Measurements from ENCODE around the gene R3HDM1. TPM values are rescaled to one million over a fixed set of nuclear protein-coding genes. Genes with fewer than 3 reads are reported as not detected.
"Not testable (repeated sequence)": the region's sequence is repeated elsewhere in the genome, so short reads cannot be mapped to it uniquely, and the experiment has no call there.

The R3HDM1 gene
- polyA plus RNA-seq, 1 experiment, result 39.9 TPM

- POLR2A ChIA-PET, result no interaction called here
Measured at GRCh38 chr2:135698838-135699237, 167.6 kb downstream of the R3HDM1 start.

GRCh38 chr2:135701442-135701841 is 170.2 kb downstream of the R3HDM1 start:
- ChIA-PET POLR2A (no interaction called here), CTCF (interaction anchor here (0.7 to 2.1 kb wide), 3 partner anchors 9 to 712 kb away, joined by 3 to 9 read pairs (median 3); no protein-coding TSS in a partner anchor)
- Histone ChIP-seq H3K27me3 (ENCODE audit: control insufficient read depth, insufficient read depth, low read length) (no peaks in the 10 kb centered on the region), H3K36me3 (ENCODE audit: control insufficient read depth, insufficient read depth, low read length) (no peaks in the 10 kb centered on the region), H3K4me3 (ENCODE audit: low read depth, low read length) (no peak overlapping the region)
- TF ChIP-seq CTCF (IDR thresholded peaks at IDR 0.05; ENCODE audit: insufficient read depth, low read depth, low read length), result no peak
- DNase-seq (ENCODE audit: low read depth), result peak; percentile 28

More at GRCh38 chr2:135698838-135699237, 167.6 kb downstream of the R3HDM1 start:
- no peaks in the 10 kb centered on the region; the same call in 1 of the 2 replicates for H3K36me3 ChIP-seq (ENCODE audit: control insufficient read depth, insufficient read depth, low read length)
- DNase-seq (ENCODE audit: low read depth), result no peak
- CTCF ChIA-PET, result interaction anchor here (0.6 to 1.1 kb wide), 2 partner anchors 11 to 12 kb away, joined by 3 read pairs; no protein-coding TSS in a partner anchor
- H3K27me3 ChIP-seq (ENCODE audit: control insufficient read depth, insufficient read depth, low read length), result no peaks in the 10 kb centered on the region
- no peak for TF ChIP-seq CTCF (IDR thresholded peaks at IDR 0.05; ENCODE audit: insufficient read depth, low read depth, low read length)
- H3K4me3 ChIP-seq (ENCODE audit: low read depth, low read length), result no peak overlapping the region

GRCh38 chr2:135703300-135703699 is 172.0 kb downstream of the R3HDM1 start:
- CTCF ChIA-PET, result interaction anchor here (2.9 kb wide), 1 partner anchor 699 kb away, joined by 15 read pairs; no protein-coding TSS in a partner anchor
- POLR2A ChIA-PET, result no interaction called here
- H3K4me3 ChIP-seq (ENCODE audit: low read depth, low read length), result no peak overlapping the region

GRCh38 chr2:135704075-135704474 is 172.8 kb downstream of the R3HDM1 start:
- CTCF ChIA-PET, result interaction anchor here (2.9 kb wide), 1 partner anchor 700 kb away, joined by 15 read pairs; no protein-coding TSS in a partner anchor
- H3K27me3 ChIP-seq (ENCODE audit: control insufficient read depth, insufficient read depth, low read length); H3K4me3 ChIP-seq (ENCODE audit: low read depth, low read length); DNase-seq (ENCODE audit: low read depth); H3K36me3 ChIP-seq (ENCODE audit: control insufficient read depth, insufficient read depth, low read length); POLR2A ChIA-PET: not testable (repeated sequence)

More at GRCh38 chr2:135703300-135703699, 172.0 kb downstream of the R3HDM1 start:
- TF ChIP-seq CTCF (IDR thresholded peaks at IDR 0.05; ENCODE audit: insufficient read depth, low read depth, low read length), result no peak
- no peak for DNase-seq (ENCODE audit: low read depth)
- Histone ChIP-seq H3K27me3 (ENCODE audit: control insufficient read depth, insufficient read depth, low read length) (no peaks in the 10 kb centered on the region), H3K36me3 (ENCODE audit: control insufficient read depth, insufficient read depth, low read length) (no peaks in the 10 kb centered on the region)

- no peak for DNase-seq (ENCODE audit: low read depth)
- ChIA-PET POLR2A (no interaction called here), CTCF (interaction anchor here (1.3 to 6.6 kb wide), 3 partner anchors 10 to 719 kb away, joined by 6 to 82 read pairs (median 14); no protein-coding TSS in a partner anchor)
- no peaks in the 10 kb centered on the region for H3K27me3 ChIP-seq (ENCODE audit: control insufficient read depth, insufficient read depth, low read length)
- no peaks in the 10 kb centered on the region for H3K36me3 ChIP-seq (ENCODE audit: control insufficient read depth, insufficient read depth, low read length)
- H3K4me3 ChIP-seq (ENCODE audit: low read depth, low read length), result no peak overlapping the region
- no peak for TF ChIP-seq CTCF (IDR thresholded peaks at IDR 0.05; ENCODE audit: insufficient read depth, low read depth, low read length)
Measured at GRCh38 chr2:135708159-135708558, 176.9 kb downstream of the R3HDM1 start.

GRCh38 chr2:135709992-135710391 is 178.7 kb downstream of the R3HDM1 start:
- peak; percentile 92 for TF ChIP-seq CTCF (IDR thresholded peaks at IDR 0.05; ENCODE audit: insufficient read depth, low read depth, low read length)
- CTCF ChIA-PET, result interaction anchor here (0.6 to 6.6 kb wide), 27 partner anchors 9 to 732 kb away, joined by 3 to 82 read pairs (median 4); partner anchors contain the start of gene UBXN4
- no peaks in the 10 kb centered on the region for H3K27me3 ChIP-seq (ENCODE audit: control insufficient read depth, insufficient read depth, low read length)
- H3K36me3 ChIP-seq (ENCODE audit: control insufficient read depth, insufficient read depth, low read length), result no peaks in the 10 kb centered on the region
- POLR2A ChIA-PET, result no interaction called here
- H3K4me3 ChIP-seq (ENCODE audit: low read depth, low read length), result no peak overlapping the region
- no peak for DNase-seq (ENCODE audit: low read depth)

- H3K27me3 ChIP-seq (ENCODE audit: control insufficient read depth, insufficient read depth, low read length); DNase-seq (ENCODE audit: low read depth); POLR2A ChIA-PET; H3K36me3 ChIP-seq (ENCODE audit: control insufficient read depth, insufficient read depth, low read length); H3K4me3 ChIP-seq (ENCODE audit: low read depth, low read length): not testable (repeated sequence)
- CTCF ChIA-PET, result interaction anchor here (0.7 to 1.3 kb wide), 2 partner anchors 650 to 711 kb away, joined by 3 to 4 read pairs; no protein-coding TSS in a partner anchor
Measured at GRCh38 chr2:135715086-135715485, 183.8 kb downstream of the R3HDM1 start.
